ENCODE results near the gene NLGN4X.

Gene NLGN4X

DNA sequence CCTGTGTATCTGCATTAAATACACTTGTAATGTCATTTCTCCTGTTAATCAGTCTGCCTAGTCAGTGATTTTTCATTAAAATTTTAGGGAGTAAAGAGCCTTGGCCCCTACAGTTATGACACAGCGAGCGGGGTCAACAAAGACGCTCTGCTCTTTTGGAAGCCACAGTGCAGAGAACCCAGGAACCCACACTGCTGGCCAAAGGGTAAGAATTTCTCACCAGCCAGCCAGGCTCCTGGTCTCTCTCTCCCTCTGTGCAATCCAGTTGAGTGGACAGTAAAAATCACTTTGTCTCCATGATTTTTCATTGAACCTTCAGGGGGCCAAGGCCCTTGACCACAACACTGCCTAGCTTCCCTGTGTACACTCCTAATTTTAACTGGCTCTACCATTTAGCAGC is 52.8 kb downstream of the NLGN4X start:
- H4K20me1 ChIP-seq: no peaks in the 10 kb centered on the region
- TF ChIP-seq Cebpa-rat (IDR thresholded peaks at IDR 0.05): no peak

DNA sequence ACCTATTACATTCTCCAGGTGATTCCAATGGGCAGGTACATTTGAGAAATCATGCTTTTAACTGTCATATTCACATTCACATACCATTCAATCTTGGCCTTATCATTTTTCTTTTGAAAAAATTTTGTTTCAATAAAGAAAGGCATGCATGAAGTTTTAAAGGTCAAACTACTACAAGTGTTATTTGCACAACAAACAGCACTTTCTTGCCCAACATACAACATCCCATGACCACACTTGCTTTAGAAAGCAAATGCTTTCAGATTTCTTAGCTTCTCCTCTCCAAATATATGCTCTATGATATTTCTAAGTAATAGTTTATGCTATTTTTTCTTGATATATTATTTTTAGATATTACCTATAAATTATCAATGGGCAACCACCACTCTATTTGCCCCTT is 58.2 kb downstream of the NLGN4X start:
- no peaks in the 10 kb centered on the region for H4K20me1 ChIP-seq
- H3K27me3 ChIP-seq: no peaks in the 10 kb centered on the region
- no peak overlapping the region for H3K4me2 ChIP-seq
- no peaks in the 10 kb centered on the region for H3K4me1 ChIP-seq
- peaks cover 0 to 3% (median 0%) of the 10 kb centered on the region in 11 experiments; a peak in 1 of 22 replicates for H3K9me3 ChIP-seq (replicated peaks in 1 of 11)
- no peak overlapping the region for H3K4me3 ChIP-seq
- H3K36me3 ChIP-seq: no peaks in the 10 kb centered on the region
- no peak overlapping the region for H3K9ac ChIP-seq
- H3K27ac ChIP-seq: no peak overlapping the region
- TF ChIP-seq Cebpa-rat (IDR thresholded peaks at IDR 0.05): no peak

More for the DNA sequence above, 52.8 kb downstream of the NLGN4X start:
- Histone ChIP-seq H3K4me1 (peaks cover 0 to 5% (median 0%) of the 10 kb centered on the region in 10 experiments; a peak in 2 of 20 replicates), H3K9me3 (replicated peaks in 1 of 11) (peaks cover 0 to 3% (median 0%) of the 10 kb centered on the region in 11 experiments; a peak in 1 of 22 replicates), H3K9ac (no peak overlapping the region), H3K27ac (no peak overlapping the region), H3K4me2 (no peak overlapping the region), H3K36me3 (no peaks in the 10 kb centered on the region), H3K27me3 (no peaks in the 10 kb centered on the region), H3K4me3 (no peak overlapping the region)

DNA sequence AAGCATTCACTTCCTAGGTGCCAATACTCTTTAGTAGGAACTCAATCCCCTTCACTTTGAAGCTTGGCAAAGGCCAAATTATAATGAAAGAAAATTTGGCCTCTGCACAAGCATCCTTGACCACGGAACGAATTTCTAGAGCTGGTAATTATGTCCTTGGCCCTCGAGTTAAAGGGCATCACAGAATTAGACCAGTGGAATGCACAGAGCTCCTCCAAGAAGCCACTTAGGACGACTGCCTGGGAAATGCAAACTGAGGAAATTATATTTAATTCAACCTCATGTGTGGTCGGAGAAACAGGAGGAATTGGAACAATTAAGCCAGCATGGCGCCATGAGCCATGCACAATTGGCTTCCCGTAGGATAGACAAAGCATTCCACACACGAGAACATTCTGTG is 59.3 kb downstream of the NLGN4X start:
- Histone ChIP-seq H3K27me3 (no peaks in the 10 kb centered on the region), H3K4me2 (no peak overlapping the region), H3K36me3 (no peaks in the 10 kb centered on the region), H4K20me1 (no peaks in the 10 kb centered on the region), H3K4me3 (no peak overlapping the region), H3K9ac (no peak overlapping the region), H3K4me1 (no peaks in the 10 kb centered on the region), H3K27ac (no peak overlapping the region), H3K9me3 (replicated peaks in 1 of 11) (peaks cover 0 to 1% (median 0%) of the 10 kb centered on the region in 11 experiments; a peak in 1 of 22 replicates)
- TF ChIP-seq Cebpa-rat (IDR thresholded peaks at IDR 0.05): no peak

DNA sequence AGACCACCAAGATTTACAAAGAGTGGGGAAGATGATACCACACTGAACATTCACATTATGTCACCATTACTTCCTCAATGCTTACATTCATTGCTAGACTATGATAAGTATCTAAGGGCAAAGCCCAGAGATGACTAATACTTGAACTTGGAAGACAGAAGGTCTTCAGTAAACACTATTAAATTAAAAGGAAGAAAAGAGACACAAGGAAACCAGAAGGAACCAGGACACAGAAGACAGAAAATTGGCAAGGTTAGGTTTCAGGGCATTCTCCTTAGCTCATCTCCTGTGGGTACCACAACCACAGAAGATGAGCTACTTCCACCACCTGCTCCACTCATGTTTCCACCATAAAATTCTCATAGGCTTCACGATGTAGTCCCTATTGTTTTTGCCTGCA is 64.9 kb downstream of the NLGN4X start:
- Histone ChIP-seq H4K20me1 (no peaks in the 10 kb centered on the region), H3K9ac (no peak overlapping the region), H3K4me2 (no peak overlapping the region), H3K27ac (no peak overlapping the region), H3K4me1 (no peaks in the 10 kb centered on the region), H3K36me3 (no peaks in the 10 kb centered on the region), H3K27me3 (no peaks in the 10 kb centered on the region), H3K4me3 (no peak overlapping the region), H3K9me3 (replicated peaks in 1 of 11) (no peaks in the 10 kb centered on the region)
- no peak for TF ChIP-seq Cebpa-rat (IDR thresholded peaks at IDR 0.05)

DNA sequence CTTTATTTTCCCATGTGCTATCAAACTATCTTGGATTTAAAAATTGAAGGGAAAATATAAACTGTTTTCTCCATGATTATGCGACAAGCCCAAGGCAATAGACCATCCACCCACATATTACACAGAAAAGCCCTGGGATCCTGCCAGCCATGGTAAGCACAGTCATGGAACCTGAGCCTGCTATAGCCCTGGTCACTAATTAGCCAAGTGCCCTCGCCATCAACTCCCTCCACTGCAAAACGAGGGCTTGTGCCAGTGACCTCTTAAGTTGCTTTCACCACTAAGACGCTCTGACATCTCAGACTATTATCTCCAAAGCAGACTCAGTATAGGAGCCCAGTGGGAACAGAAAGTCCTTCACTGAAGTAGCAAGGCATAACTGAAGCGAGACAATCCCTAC is 69.2 kb downstream of the NLGN4X start:
- Histone ChIP-seq H3K4me3 (no peak overlapping the region), H3K4me1 (no peaks in the 10 kb centered on the region), H3K27me3 (no peaks in the 10 kb centered on the region), H3K9ac (no peak overlapping the region), H4K20me1 (no peaks in the 10 kb centered on the region), H3K36me3 (no peaks in the 10 kb centered on the region), H3K4me2 (no peak overlapping the region), H3K27ac (no peak overlapping the region), H3K9me3 (replicated peaks in 1 of 11) (no peaks in the 10 kb centered on the region)
- TF ChIP-seq Cebpa-rat (IDR thresholded peaks at IDR 0.05): no peak

DNA sequence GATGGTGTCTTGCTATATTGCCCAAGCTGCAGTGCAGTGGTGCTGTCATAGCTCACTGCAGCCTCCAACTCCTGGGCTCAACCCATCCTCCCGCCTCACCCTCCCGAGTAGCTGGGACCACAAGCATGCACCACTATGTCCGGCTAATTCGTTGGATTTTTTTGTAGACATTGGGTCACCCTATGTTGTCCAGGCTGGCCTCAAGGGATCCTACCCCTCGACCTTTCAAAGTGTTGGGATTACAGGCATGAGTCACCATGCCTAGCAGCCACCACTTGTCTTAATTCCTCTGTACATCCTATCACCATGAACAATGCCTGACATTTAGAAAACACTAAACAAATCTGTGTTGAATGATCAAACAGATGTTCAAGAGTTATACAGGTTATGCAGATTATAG is 76.7 kb downstream of the NLGN4X start:
- no peak overlapping the region for H3K27ac ChIP-seq
- H3K27me3 ChIP-seq: no peaks in the 10 kb centered on the region
- H3K9ac ChIP-seq: no peak overlapping the region
- TF ChIP-seq Cebpa-rat (IDR thresholded peaks at IDR 0.05): no peak
- H3K9me3 ChIP-seq (replicated peaks in 1 of 11): no peaks in the 10 kb centered on the region
- H4K20me1 ChIP-seq: no peaks in the 10 kb centered on the region
- no peaks in the 10 kb centered on the region for H3K4me1 ChIP-seq
- no peak overlapping the region for H3K4me3 ChIP-seq
- H3K36me3 ChIP-seq: no peaks in the 10 kb centered on the region
- H3K4me2 ChIP-seq: no peak overlapping the region

DNA sequence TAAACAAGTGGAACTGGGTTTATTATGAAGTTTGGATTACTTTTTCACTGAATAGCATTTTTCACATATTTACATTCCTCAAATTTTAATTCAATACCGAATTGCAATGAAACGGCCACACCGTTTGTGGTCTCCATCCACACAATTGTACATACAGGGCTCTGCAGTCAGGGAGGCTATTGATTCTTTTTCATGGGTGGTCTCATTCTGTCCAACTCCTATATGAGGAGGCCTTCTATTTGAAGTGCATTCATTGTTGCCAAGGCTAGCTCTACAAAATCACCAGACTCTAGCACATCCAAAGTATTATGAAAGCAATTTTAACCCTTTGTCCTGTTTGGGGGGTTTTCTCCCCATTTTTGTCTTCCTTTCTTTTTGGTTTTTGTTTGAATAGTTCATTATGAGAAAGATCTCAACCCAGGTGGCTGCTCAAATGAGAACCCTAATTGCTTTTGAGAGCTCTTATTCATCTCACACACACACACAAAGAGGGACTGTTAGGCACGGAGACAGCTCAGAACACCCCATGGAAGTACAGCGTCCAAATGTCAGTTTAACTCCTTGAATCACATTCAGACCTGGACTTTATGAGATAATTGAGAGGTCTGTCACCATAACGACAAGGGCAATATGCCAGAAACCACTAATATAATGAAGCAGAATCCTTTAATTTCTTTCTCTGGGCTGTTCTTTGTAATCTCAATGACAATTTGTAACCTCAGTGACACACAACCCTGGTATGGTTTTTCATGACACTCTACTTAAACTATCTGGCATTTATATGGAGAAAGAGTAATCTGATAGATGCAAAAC is 79.4 kb downstream of the NLGN4X start:
- H3K4me3 ChIP-seq: no peak overlapping the region
- TF ChIP-seq Cebpa-rat (IDR thresholded peaks at IDR 0.05): no peak
- no peaks in the 10 kb centered on the region for H3K9me3 ChIP-seq (replicated peaks in 1 of 11)
- no peaks in the 10 kb centered on the region for H3K4me1 ChIP-seq
- no peaks in the 10 kb centered on the region for H4K20me1 ChIP-seq
- H3K9ac ChIP-seq: no peak overlapping the region
- no peak overlapping the region for H3K27ac ChIP-seq
- no peak overlapping the region for H3K4me2 ChIP-seq
- no peaks in the 10 kb centered on the region for H3K36me3 ChIP-seq
- no peaks in the 10 kb centered on the region for H3K27me3 ChIP-seq

DNA sequence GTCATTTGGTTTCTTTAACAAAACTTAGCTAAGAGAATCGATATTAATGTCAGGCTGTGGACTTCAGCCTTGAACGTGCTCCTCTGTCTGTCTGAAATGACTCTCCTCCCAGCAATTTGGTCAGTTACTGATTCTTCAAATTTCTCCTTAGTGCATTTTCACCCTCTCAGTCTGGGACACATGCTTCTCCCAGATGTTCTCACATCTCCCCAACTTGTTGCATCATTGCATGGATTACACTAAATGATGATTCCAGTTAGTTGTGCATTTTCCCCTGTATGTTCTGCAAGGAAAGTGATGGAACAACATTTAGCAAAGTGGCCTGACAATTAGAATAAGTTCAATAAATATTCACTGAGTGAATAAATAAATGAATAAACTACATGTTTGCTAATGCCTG is 94.4 kb downstream of the NLGN4X start:
- Histone ChIP-seq H3K9me3 (replicated peaks in 1 of 11) (no peaks in the 10 kb centered on the region), H3K27ac (no peak overlapping the region), H3K4me1 (no peaks in the 10 kb centered on the region), H4K20me1 (no peaks in the 10 kb centered on the region), H3K4me3 (no peak overlapping the region), H3K4me2 (no peak overlapping the region), H3K36me3 (no peaks in the 10 kb centered on the region), H3K9ac (no peak overlapping the region), H3K27me3 (no peaks in the 10 kb centered on the region)
- TF ChIP-seq Cebpa-rat (IDR thresholded peaks at IDR 0.05): no peak

DNA sequence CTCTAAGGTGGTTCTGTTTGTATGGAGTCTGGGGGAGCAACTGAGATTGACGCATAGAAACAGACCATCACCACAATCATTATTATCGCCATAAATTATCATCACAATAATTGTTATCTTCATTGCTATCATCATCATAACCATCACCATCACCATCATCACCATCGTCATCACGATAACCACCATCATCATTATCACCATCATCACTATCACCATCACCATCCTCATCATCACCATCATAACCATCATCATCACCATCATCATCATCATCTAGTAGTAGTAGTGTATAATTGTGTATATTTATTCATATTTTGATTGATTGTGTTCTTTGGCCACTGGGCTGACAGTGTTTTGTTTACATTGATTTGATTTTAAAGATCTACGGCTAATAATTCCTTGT is 95.7 kb downstream of the NLGN4X start:
- Histone ChIP-seq H3K9me3 (replicated peaks in 1 of 11) (no peaks in the 10 kb centered on the region), H4K20me1 (no peaks in the 10 kb centered on the region)
- TF ChIP-seq Cebpa-rat (IDR thresholded peaks at IDR 0.05): no peak

DNA sequence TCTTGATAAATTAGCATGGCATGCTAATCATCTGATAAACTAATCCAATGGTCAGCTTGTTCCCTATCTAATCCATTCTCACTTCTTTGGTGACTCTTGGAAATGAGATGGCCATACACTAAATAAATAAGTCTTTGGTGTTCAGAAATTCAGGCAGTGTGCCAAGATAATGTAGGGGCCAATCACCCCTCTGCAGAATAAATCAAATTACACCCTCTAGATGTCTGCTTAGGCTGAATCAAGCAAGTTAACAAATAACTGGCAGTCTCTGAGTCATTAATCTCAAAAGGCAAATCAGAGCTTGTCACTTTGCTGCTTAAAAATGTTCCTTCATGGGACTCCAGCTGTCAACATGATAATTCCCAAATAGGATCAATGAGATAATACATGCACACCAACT is 97.4 kb downstream of the NLGN4X start:
- no peak overlapping the region for H3K4me2 ChIP-seq
- H4K20me1 ChIP-seq: no peaks in the 10 kb centered on the region
- no peaks in the 10 kb centered on the region for H3K9me3 ChIP-seq (replicated peaks in 1 of 11)
- no peaks in the 10 kb centered on the region for H3K36me3 ChIP-seq
- no peak for TF ChIP-seq Cebpa-rat (IDR thresholded peaks at IDR 0.05)
- no peaks in the 10 kb centered on the region for H3K4me1 ChIP-seq
- H3K27ac ChIP-seq: no peak overlapping the region
- no peak overlapping the region for H3K4me3 ChIP-seq
- H3K27me3 ChIP-seq: no peaks in the 10 kb centered on the region
- no peak overlapping the region for H3K9ac ChIP-seq

More for the DNA sequence above, 95.7 kb downstream of the NLGN4X start:
- Histone ChIP-seq H3K9ac (no peak overlapping the region), H3K4me3 (no peak overlapping the region), H3K27ac (no peak overlapping the region), H3K4me1 (no peaks in the 10 kb centered on the region), H3K4me2 (no peak overlapping the region), H3K36me3 (no peaks in the 10 kb centered on the region), H3K27me3 (no peaks in the 10 kb centered on the region)

All from BLaER1 treated with 17β-estradiol and CSF1 and Interleukin-3, amounts not matched to agents 10 nM and 100 nM (cell line).